HG02763 (cell line): ENCODE measurements around the gene SPI1.

Source experiments
- ATAC-seq: cut with Tn5 transposase; IDR thresholded peaks from one replicate; pipeline ENCODE4 v1.9.1; 2021; ENCODE audit warnings: mild to moderate bottlenecking, moderate library complexity; ENCODE audit not compliant: unreplicated experiment

Gene SPI1

GRCh38 chr11:47360341-47360740 is 18.0 kb downstream of the SPI1 start:
- ATAC-seq: no peak

GRCh38 chr11:47359586-47359985 is 18.8 kb downstream of the SPI1 start:
- no peak for ATAC-seq

GRCh38 chr11:47359162-47359561 is 19.2 kb downstream of the SPI1 start:
- no peak for ATAC-seq

GRCh38 chr11:47358731-47359051 is 19.7 kb downstream of the SPI1 start:
- no peak for ATAC-seq

- ATAC-seq: no peak
Measured at GRCh38 chr11:47357985-47358730, 20.2 kb downstream of the SPI1 start.

- no peak for ATAC-seq
Measured at GRCh38 chr11:47356998-47357329, 21.4 kb downstream of the SPI1 start.

GRCh38 chr11:47356129-47356997 is 22.0 kb downstream of the SPI1 start:
- ATAC-seq: no peak

- ATAC-seq: no peak
Measured at GRCh38 chr11:47355283-47356128, 22.8 kb downstream of the SPI1 start.

GRCh38 chr11:47354913-47355282 is 23.4 kb downstream of the SPI1 start:
- ATAC-seq: no peak

- ATAC-seq: no peak
Measured at GRCh38 chr11:47353978-47354774, 24.2 kb downstream of the SPI1 start.

- ATAC-seq: no peak
Measured at GRCh38 chr11:47352556-47352955, 25.8 kb downstream of the SPI1 start, which contains the start of gene MYBPC3. MYBPC3 (minus strand) TSS chr11:47352702; CDS start chr11:47352647, 55 bp downstream.

- ATAC-seq: no peak
Measured at GRCh38 chr11:47351156-47352126, 26.9 kb downstream of the SPI1 start.

GRCh38 chr11:47350315-47350714 is 28.0 kb downstream of the SPI1 start:
- ATAC-seq: no peak

- no peak for ATAC-seq
Measured at GRCh38 chr11:47349521-47350095, 28.7 kb downstream of the SPI1 start.

GRCh38 chr11:47348859-47349258 is 29.5 kb downstream of the SPI1 start:
- ATAC-seq: no peak

- no peak for ATAC-seq
Measured at GRCh38 chr11:47348131-47348802, 30.1 kb downstream of the SPI1 start.

GRCh38 chr11:47347137-47347536 is 31.2 kb downstream of the SPI1 start:
- no peak for ATAC-seq

- ATAC-seq: no peak
Measured at GRCh38 chr11:47345890-47346563, 32.3 kb downstream of the SPI1 start.
